ENCODE measurements around the gene GCNT3.
A peak's percentile ranks its signal among the peaks of the same experiment; 100 is the strongest.
"Not testable (repeated sequence)": the region's sequence is repeated elsewhere in the genome, so short reads cannot be mapped to it uniquely, and the experiment has no call there.

Gene GCNT3

DNA sequence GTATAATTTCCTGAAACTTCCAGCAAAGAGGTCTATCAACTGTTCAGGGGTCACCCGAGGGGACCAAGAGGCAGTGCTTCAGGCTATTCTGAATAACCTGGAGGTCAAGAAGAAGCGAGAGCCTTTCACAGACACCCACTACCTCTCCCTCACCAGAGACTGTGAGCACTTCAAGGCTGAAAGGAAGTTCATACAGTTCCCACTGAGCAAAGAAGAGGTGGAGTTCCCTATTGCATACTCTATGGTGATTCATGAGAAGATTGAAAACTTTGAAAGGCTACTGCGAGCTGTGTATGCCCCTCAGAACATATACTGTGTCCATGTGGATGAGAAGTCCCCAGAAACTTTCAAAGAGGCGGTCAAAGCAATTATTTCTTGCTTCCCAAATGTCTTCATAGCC is 6.8 kb downstream of the GCNT3 start:
- no peak for DNase-seq

DNA sequence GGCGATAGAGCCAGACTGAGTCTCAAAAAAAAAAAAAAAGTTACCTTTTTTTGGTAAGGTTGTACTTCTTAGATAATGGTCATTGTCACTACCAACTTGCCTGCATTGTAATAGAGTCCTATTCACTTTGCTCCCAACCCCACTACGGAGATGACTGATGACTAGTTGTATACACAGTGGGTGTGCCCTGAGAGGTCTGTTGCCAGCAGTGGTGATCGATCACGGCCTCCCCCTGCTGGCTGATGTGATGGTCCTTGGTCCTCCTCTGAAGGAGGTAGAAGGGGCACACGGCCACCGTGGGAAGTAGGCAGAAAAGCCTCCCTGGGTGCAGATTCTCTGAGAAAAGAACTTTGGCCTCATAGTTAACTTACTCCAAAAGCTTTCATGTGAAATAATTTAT is 10.7 kb downstream of the GCNT3 start:
- peak; percentile 13 to 18 for DNase-seq

DNA sequence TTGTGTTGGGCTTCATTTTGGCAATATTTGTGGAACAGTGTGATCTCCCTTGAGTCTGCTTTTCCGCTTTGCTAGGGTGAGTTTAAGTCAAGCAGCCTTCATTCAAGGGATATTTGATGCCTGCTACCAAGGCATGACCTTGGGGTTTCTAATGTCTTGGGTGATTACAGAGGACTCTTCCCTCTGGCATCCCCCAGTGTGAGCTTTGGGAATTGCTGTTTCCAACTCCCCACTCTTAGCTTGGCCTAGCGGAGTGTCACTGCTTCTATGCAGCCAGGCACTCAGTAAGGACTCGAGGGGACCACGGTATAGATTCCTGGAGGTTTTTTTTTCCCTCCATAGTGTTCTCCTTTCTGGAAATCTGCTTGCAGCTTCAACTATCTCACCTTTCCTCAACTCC is 21.1 kb downstream of the GCNT3 start:
- DNase-seq: no peak

DNA sequence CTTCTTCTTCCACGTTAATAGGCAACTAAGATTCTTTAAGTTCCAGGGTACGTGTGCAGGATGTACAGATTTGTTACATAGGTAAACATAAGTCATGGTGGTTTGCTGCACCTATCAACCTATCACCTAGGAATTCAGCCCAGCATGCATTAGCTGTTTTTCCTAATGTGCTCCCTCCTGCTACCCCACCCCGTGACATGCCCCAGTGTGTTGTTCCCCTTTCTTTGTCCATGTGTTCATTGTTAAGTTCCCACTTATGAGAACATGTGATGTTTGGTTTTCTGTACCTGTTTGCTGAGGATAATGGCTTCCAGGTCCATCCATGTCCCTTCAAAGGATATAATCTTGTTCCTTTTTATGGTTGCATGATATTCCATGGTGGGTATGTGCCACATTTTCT is 24.6 kb downstream of the GCNT3 start:
- DNase-seq: no peak

DNA sequence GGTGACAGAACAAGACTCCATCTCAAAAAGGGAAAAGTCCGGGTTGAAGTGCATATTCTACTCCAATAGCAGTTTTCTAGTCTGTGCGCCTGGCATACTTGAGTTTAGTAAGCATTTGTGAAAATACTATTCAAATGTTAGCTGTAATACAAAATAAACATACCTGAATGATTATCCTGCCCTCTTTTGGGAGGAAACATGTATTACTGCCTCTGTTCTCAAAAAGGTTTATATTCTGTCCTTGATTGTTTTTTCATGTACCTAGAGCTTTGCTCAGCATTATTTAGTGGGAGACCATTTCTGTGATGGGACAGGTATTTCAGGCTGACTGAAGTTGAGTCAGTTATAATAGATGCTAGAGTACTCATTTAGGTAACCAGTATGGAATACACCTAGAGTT is 25.9 kb downstream of the GCNT3 start:
- not testable (repeated sequence) for DNase-seq

DNA sequence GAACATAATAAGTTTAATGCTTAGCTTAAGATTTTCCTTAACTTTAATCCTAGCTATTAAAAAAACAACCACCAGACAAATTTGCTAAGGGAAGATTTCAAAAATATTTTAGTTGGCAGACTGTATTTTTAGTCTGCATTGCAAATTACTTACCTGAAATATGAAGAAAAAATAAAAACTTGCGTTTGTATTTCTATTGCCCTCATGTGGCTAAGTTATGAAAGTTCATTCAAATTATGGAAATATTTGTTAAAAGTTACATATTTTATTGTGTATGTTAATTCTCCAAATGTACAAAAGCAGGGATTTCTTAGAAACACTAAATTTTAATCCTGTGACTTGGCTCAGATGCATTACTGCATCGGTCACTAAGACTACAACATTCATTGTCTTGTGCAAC is 30.8 kb downstream of the GCNT3 start:
- no peak for DNase-seq

DNA sequence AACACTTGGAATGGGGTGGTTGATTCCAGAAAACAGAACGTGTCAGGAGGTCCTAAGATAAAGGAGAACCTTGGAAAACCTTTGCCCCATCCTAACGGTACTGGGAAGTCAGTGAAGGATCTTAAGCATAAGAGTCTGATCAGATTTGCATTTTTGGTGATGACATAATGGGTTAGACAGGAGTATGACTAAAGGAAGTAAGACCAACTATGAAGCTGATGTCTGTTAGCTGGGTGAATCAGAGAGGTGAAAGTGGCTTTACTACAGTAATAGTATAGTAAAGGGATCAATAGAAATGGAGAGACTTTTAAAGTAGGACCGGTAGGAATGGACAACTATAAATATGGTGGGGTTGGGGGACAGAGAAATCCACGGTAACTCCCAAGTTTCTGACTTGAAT is 33.2 kb downstream of the GCNT3 start:
- DNase-seq: no peak

DNA sequence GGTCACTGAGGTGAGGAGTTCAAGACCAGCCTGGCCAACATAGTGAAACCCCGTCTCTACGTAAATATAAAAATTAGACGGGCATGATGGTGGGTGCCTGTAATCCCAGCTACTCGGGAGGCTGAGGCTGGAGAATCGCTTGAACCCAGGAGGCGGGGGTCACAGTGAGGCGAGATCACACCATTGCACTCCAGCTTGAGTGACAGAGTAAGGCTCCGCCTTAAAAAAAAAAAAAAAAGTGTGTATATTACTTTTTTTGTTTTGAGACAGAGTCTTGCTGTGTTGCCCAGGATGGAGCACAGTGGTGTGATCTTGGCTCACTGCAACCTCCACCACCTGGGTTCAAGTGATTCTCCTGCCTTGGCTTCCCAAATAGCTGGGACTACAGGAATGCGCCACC is 34.2 kb downstream of the GCNT3 start:
- DNase-seq: not testable (repeated sequence)

DNA sequence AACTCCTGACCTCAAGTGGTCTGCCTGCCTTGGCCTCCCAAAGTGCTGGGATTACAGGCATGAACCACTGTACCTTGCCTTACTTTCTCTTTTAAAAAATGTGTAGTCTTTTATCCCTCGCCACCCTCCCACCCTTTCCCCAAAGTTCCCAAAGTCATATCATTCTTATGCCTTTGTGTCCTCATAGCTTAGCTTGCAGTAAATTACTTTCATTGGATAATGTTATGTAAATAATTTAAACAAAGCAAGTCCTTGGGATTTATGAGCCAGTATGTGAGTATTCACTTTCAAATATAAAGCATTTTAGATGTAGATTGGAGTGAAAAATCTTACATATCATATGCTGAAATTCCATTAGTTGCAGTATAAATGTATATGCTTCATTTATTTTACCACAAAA is 34.7 kb downstream of the GCNT3 start:
- DNase-seq: no peak

DNA sequence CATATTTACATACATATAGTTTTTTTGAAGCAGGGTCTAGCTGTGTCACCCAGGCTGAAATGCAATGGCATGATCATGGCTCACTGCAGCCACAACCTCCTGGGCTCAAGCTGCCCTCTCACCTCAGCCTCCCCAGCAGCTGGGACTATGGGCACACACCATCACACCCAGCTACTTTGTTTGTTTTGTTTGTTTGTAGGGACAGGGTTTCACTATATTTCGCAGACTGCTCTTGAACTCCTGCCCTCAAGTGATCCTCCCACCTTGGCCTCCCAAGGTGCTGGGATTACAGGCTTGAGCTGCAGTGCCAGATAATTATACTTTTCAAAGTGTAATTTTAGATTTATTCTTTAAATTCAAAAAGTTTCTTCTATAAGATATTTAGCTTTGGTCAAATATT is 35.5 kb downstream of the GCNT3 start:
- DNase-seq: no peak

DNA sequence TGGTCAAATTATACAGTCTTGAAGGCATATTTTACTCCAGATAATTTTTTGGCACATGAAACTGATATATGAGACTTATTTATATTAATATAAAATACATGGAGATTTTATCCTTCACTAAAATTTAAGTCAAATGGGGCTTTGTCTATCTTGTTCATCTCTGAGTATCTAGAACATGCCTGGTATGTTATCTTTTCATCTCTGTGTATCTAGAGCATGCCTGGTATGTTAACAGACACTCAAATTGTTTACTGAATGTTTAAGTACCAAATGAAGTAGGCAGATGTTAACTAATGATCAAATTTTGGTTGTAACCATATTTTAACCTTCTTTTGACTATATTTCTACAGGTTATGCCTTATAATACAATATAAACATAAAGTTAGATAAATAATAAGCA is 38.0 kb downstream of the GCNT3 start:
- DNase-seq: no peak

DNA sequence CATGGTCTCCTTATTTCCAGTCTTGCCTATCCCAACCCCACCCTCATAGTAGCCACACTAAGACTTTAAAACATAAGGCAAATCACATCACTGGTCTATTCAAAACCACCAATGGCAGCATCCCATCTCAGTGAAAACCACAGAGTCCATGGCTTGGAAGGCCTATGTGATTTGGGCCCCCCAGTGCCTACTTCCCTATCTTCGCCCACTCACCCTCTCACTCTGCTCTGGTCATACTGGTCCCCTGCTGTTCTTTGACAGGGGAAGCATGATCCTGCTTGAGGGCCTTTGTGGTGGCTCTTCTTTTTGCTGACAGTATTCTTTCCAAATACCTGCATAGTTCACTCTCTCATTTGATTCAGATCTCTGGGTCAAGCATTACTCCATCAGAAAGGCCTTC is 42.5 kb downstream of the GCNT3 start:
- DNase-seq: no peak

DNA sequence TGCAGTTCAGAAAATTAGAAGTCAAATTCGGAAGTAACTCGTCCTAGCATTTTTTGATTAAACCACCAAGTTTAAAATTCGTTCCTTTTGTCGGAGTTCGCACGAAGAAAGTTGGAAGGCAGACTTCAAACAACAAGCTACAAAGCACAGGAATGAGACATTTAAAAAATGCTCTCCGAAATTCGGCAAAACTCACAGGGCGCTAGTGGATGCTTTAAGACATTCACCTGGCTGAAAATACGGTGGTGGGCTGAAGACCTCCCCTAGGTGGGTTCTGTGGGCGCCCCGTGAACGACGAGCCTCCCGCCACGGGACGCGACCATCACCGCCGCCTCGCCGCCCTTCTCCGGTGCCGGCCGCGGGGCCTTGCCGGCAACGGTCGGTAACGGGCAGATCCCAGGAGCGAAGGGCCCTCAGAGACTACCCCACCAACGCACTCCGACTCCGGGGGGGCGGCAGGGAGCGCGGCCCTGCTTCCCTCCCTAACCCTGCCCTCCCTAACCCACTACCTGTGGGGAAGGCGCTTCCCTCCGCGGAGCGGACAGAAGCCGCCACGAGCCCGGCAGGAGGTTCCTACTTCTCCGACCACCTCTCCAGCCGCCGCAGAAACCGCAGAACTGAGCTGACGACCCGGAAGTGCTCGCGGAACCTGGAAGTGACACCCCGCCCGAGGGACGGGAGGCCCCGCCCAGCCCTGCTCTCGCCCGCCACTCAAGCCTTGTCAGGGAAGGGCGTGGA is 45.5 kb downstream of the GCNT3 start, which contains the start of gene GTF2A2:
GTF2A2 (minus strand) TSS at position 619 of the 738 bp plus-strand sequence. CDS start 5,238 bp downstream, outside the sequence.
- peak; percentile 89 for DNase-seq

DNA sequence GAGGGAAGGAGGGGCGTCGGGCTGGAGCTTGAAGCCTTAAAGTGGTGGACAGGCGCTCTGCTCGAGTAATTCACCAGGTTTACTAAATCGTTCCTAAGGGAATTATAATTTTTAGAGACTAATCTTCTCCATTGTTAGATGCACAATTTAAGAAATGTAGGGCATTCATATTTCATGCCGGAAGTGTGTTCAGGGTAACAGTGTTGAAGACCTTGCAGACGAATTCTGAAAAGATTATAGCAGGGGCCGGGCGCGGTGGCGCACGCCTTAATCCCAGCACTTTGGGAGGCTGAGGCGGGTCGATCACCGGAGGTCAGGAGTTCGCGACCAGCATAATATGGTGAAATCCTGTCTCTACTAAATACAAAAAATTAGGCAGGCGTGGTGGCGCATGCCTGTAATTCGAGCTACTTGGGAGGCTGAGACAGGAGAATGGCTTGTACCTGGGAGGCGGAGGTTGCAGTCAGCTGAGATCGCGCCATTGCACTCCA is 46.1 kb downstream of the GCNT3 start:
- DNase-seq: no peak

DNA sequence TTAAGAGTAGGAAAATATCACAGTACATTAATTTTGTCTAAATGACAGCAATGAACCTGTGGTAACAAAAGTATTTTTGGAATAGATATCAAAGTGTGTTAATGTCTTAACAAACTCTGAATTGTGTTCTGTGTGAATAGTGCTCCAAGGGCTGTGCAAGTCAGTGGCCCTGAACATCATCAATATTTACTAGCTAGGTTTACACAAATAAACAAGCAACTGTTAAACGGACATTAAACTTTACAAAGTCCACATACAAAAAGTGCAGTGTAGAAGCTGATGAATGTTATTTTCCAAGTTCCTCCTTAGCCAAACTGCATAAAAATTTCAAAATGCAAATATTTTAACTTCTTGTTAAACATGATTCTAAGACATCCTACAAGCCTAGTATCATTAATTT is 47.8 kb downstream of the GCNT3 start:
- DNase-seq: no peak

DNA sequence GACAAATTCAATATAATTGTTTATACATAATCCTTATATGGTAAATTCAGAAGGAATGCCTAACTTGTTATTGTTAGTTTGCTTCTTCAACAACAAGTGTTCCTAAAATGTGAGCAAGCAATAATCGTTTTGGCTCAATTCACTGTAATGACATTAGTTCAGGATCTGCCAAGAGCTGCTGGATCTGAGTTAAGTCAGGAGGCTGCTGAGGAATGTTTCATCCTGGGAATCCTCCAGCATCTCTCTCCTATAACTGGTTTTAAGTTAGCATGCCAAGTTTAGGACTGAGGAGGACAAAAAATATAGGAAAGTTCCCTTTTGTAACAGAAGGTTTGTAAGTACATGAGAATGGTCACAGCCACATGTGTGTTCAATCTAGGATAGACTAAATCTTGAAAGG is 50.7 kb downstream of the GCNT3 start:
- DNase-seq: no peak

DNA sequence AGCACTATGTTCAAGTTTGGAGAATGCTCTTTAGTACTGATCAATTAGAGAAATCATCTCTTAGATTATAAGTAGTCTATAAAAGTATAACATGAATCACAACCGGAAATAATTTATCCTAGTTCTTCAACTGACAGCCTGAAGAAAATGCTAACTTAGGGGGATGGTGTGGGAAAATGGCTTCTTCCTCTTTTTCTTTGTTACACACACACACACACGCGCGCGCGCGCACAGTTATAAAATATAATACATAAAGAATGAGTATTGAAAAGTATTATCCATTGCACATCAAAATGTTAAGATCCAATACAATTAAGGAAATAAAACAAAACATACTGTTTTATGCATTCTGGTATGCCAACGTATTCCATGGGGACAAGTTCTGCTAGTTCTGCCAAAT is 57.0 kb downstream of the GCNT3 start:
- DNase-seq: no peak
